ENCODE results near the gene DIS3L2. TPM values are rescaled to one million over a fixed set of nuclear protein-coding genes. Genes with fewer than 3 reads are reported as not detected.

DIS3L2 gene
- total RNA-seq, 1 donor from 2014 or later = 32.2 TPM

DNA sequence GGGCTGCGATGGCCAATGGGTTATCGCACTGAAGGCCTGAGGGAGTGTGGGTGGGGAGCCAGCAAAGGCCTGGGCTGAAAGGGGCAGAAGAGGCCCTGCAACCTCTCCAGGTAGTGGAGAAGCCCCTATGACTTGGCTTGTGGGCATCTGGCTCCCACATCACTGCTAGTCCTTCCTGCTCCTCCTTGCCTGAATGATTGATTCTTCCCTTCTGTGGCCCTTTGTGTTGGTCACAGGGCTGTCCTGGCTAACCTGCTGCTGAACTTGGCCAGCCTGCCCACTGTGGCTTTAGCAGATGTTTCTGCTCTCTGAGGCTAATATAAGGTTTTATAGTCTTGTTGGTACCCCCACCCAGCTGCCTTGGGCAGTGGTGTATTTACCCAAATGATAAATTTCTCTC is 280.8 kb downstream of the DIS3L2 start:
- Histone ChIP-seq H3K4me1 (no peaks in the 10 kb centered on the region), H3K4me3 (no peak overlapping the region), H3K27ac (no peak overlapping the region), H3K9me3 (no peaks in the 10 kb centered on the region), H3K36me3 (no peaks in the 10 kb centered on the region), H3K27me3 (no peaks in the 10 kb centered on the region)
- intact Hi-C loops (cut with DNase I) = no loop called here
- peak in 1 of 2 donors; percentile 62 for DNase-seq (ENCODE audit: extremely low spot score in 2 of 2)
- no peak for TF ChIP-seq POLR2A (IDR thresholded peaks at IDR 0.05)
- TF ChIP-seq, protein P1, sequence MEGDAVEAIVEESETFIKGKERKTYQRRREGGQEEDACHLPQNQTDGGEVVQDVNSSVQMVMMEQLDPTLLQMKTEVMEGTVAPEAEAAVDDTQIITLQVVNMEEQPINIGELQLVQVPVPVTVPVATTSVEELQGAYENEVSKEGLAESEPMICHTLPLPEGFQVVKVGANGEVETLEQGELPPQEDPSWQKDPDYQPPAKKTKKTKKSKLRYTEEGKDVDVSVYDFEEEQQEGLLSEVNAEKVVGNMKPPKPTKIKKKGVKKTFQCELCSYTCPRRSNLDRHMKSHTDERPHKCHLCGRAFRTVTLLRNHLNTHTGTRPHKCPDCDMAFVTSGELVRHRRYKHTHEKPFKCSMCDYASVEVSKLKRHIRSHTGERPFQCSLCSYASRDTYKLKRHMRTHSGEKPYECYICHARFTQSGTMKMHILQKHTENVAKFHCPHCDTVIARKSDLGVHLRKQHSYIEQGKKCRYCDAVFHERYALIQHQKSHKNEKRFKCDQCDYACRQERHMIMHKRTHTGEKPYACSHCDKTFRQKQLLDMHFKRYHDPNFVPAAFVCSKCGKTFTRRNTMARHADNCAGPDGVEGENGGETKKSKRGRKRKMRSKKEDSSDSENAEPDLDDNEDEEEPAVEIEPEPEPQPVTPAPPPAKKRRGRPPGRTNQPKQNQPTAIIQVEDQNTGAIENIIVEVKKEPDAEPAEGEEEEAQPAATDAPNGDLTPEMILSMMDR (IDR thresholded peaks at IDR 0.05) = no peak
- TF ChIP-seq POLR2AphosphoS5 (IDR thresholded peaks at IDR 0.05; ENCODE audit: insufficient read depth in 1 of 2, low read depth in 1 of 2) = no peak

DNA sequence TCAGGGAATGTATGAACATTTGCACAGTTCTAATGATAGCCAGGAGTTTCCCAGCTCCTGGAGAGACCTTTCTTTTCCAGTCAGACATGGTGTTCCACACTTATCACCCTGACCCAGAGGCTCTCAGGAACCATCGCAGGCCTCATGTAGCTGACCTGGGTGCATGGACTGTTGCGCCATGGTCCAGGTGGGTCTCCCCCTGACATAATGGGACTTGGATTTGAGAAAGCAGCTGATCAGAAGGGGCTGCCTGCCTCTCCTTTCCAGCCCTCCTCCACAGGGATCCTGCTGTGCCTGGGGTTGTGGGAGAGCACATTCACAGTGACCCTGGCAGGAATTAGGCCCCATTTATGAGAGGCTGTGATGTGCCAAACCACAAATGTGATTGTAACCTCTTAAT is 283.6 kb downstream of the DIS3L2 start:
- DNase-seq (ENCODE audit: extremely low spot score in 2 of 2) = peak in 1 of 2 donors; percentile 58

DNA sequence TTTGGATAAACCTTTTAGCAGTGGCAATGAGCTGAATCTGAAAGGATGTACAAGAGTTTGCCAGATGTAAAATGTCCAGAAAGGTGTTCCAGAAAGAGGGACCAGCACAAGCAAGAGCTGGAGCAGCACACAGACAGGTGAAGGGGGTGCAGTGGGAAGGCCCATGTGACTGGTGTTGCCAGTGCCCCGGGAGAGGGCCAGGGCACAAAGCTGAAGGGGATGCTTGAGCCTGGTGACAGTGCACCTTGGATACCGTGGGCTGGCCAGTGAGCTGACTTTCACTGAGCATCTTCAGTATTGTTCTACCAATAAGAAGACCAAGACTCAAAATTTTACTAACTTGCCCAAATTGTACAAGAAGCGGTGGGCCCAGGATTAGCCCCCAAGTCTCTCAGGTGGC is 284.7 kb downstream of the DIS3L2 start:
- peaks cover 0 to 7% of the 10 kb centered on the region in 2 donors for H3K36me3 ChIP-seq
- intact Hi-C loops (cut with DNase I) = no loop called here
- H3K9me3 ChIP-seq = no peaks in the 10 kb centered on the region
- H3K4me3 ChIP-seq = no peak overlapping the region
- peak in 1 of 2 donors; percentile 27 for DNase-seq (ENCODE audit: extremely low spot score in 2 of 2)
- TF ChIP-seq POLR2A (IDR thresholded peaks at IDR 0.05) (no peak), POLR2AphosphoS5 (IDR thresholded peaks at IDR 0.05; ENCODE audit: insufficient read depth in 1 of 2, low read depth in 1 of 2) (no peak)
- TF ChIP-seq, protein P1 (IDR thresholded peaks at IDR 0.05) = no peak
- no peaks in the 10 kb centered on the region for H3K4me1 ChIP-seq
- no peaks in the 10 kb centered on the region for H3K27me3 ChIP-seq
- H3K27ac ChIP-seq = no peak overlapping the region

More for the DNA sequence above, 283.6 kb downstream of the DIS3L2 start:
- Histone ChIP-seq H3K27me3 (no peaks in the 10 kb centered on the region), H3K4me1 (no peaks in the 10 kb centered on the region), H3K9me3 (no peaks in the 10 kb centered on the region), H3K27ac (no peak overlapping the region), H3K4me3 (no peak overlapping the region), H3K36me3 (peaks cover 0 to 7% of the 10 kb centered on the region in 2 donors)
- TF ChIP-seq POLR2AphosphoS5 (IDR thresholded peaks at IDR 0.05; ENCODE audit: insufficient read depth in 1 of 2, low read depth in 1 of 2) = no peak
- TF ChIP-seq POLR2A (IDR thresholded peaks at IDR 0.05) = no peak
- TF ChIP-seq, protein P1 (IDR thresholded peaks at IDR 0.05) = no peak
- intact Hi-C loops (cut with DNase I) = no loop called here

DNA sequence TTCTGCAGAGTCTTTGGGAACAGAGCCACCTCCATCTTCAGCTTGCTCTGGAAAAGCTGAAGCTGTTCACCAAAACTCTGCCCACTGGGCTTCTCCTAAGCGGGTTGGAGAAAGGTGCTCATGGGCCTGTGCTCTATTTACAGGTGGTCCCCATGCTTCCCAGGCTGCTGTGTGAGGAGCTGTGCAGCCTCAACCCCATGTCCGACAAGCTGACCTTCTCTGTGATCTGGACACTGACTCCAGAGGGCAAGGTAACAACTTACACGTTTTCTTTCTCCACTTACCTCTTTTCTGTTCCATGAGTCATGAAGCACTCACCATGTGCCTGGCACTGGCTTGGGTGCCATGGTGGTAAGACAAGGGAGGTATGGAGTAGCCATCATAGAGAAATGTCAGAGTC is 287.6 kb downstream of the DIS3L2 start:
- H3K27ac ChIP-seq = no peak overlapping the region
- DNase-seq (ENCODE audit: extremely low spot score in 2 of 2) = peak in 1 of 2 donors; percentile 69
- H3K36me3 ChIP-seq = peaks cover 0 to 7% of the 10 kb centered on the region in 2 donors
- H3K27me3 ChIP-seq = no peaks in the 10 kb centered on the region
- no peaks in the 10 kb centered on the region for H3K4me1 ChIP-seq
- intact Hi-C loops (cut with DNase I) = no loop called here
- TF ChIP-seq, protein P1 (IDR thresholded peaks at IDR 0.05) = no peak
- TF ChIP-seq POLR2AphosphoS5 (IDR thresholded peaks at IDR 0.05; ENCODE audit: insufficient read depth in 1 of 2, low read depth in 1 of 2) (no peak), POLR2A (IDR thresholded peaks at IDR 0.05) (no peak)
- no peak overlapping the region for H3K4me3 ChIP-seq
- H3K9me3 ChIP-seq = no peaks in the 10 kb centered on the region

DNA sequence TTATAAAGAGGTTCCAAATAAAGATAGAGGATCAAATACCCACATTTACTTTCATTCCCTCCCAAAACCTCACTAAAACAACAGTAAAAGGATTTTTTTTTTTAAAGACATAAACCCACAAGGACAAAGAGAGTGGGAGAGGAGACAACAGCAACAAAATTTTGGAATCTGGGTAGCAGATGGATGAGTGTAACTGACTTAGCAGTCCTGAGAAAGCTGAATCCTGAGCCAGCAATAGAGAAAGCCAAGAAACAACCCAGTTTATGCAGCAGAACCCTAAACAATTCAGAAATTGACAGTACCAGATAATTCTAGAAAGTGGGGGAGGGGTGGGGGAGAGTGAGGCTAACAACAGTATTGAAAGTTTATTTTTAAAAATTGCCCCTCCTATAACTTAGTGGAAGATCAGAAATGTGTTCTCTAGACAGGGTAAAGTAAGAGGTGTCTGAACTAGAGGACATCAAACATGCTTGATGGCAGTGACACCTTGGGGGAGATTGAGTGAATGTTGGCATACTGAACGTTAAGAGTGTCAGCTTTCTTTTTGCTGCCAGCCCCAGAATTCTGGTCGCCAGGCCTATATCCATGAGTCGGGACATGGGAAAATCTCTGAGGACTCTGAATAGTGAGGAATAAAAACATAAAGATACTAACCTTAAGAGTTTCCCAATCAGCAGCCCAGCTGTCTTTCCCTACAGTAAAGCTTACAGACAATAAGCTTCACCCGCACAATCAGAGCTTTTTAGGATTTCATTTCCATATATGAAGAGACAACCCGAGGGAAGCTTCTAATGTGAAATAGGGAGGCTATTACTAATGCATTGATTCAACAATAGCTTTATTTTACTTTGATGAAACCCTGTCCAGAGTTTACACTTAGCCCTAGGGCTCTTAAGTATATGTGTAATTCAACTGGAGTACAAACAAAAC is 289.0 kb downstream of the DIS3L2 start:
- no peak for DNase-seq (ENCODE audit: extremely low spot score in 2 of 2)
- Histone ChIP-seq H3K4me3 (no peak overlapping the region), H3K27ac (no peak overlapping the region), H3K27me3 (no peaks in the 10 kb centered on the region), H3K9me3 (no peaks in the 10 kb centered on the region), H3K36me3 (peaks cover 0 to 7% of the 10 kb centered on the region in 2 donors), H3K4me1 (no peaks in the 10 kb centered on the region)
- no peak for TF ChIP-seq POLR2A (IDR thresholded peaks at IDR 0.05)
- TF ChIP-seq, protein P1 (IDR thresholded peaks at IDR 0.05) = no peak
- TF ChIP-seq POLR2AphosphoS5 (IDR thresholded peaks at IDR 0.05; ENCODE audit: insufficient read depth in 1 of 2, low read depth in 1 of 2) = no peak
- intact Hi-C loops (cut with DNase I) = no loop called here
